A549 (cell line): ENCODE data around the gene ZNF346. TPM values are rescaled to one million over a fixed set of nuclear protein-coding genes. Genes with fewer than 3 reads are reported as not detected.
"Not testable (repeated sequence)": the region's sequence is repeated elsewhere in the genome, so short reads cannot be mapped to it uniquely, and the experiment has no call there.

Experiments used
- ATAC-seq, 2 experiments: fragments of 200-7000 bp in 1 of 2; fragments of >200 bp in 1 of 2; cut with Nextera tagmentation in 1 of 2; cut with Tn5 transposase in 1 of 2; 3 replicates each; pipeline versions ENCODE4 v1.8.0 to v1.9.1; 2018 to 2020; ENCODE audit warnings: mild to moderate bottlenecking in 1 of 2, moderate library complexity in 1 of 2
- CTCF ChIA-PET: fragments of 300-600 bp; sonication (Branson Sonifier 250); formaldehyde crosslinking; extraction: SDS; loops from one replicate; lab custom pipeline; 2021; ENCODE audit warnings: antibody characterized with exemption, inconsistent platforms; lab: Yijun Ruan, JAX
- POLR2A ChIA-PET: fragments of 350-600 bp; formaldehyde crosslinking; extraction: SDS; loops from one replicate; lab custom pipeline; 2021; ENCODE audit warnings: antibody characterized with exemption, inconsistent platforms; lab: Yijun Ruan, JAX
- DNase-seq, 2 experiments: peaks; one replicate each; pipeline versions ENCODE4 v3.0.0 to v3.0.0-alpha.2; 2011 to 2016; ENCODE audit warnings: low read depth in 1 of 2, low spot score in 1 of 2
- FAIRE-seq: peaks from 2 replicates; lab custom pipeline; 2011; peaks lifted over from hg19 to GRCh38; lab: Jason Lieb, UNC
- H3K27ac ChIP-seq, 2 experiments: fragments of >200 bp; sonication (Bioruptor Twin); formaldehyde crosslinking; 3 replicates each; pipeline ENCODE4 v1.5.1; 2016 to 2017
- H3K4me1 ChIP-seq: fragments of >200 bp; sonication (Bioruptor Twin); formaldehyde crosslinking; 3 replicates; pipeline ENCODE4 v1.6.1; 2016
- H3K4me2 ChIP-seq: fragments of >200 bp; sonication (Bioruptor Twin); formaldehyde crosslinking; 3 replicates; pipeline ENCODE4 v1.6.1; 2016
- H3K4me3 ChIP-seq: fragments of >200 bp; sonication (Bioruptor Twin); formaldehyde crosslinking; 3 replicates; pipeline ENCODE4 v1.5.1; 2016
- H3K9me3 ChIP-seq: fragments of >200 bp; sonication (Bioruptor Twin); formaldehyde crosslinking; 3 replicates; pipeline ENCODE4 v1.6.1; 2016
- BHLHE40 ChIP-seq: IDR thresholded peaks from 2 replicates; pipeline ENCODE4 v1.6.1; 2012; ENCODE audit warnings: low read depth, low read length, inconsistent platforms
- CEBPB ChIP-seq, 2 experiments: fragments of >200 bp in 1 of 2; sonication (Bioruptor Twin) in 1 of 2; formaldehyde crosslinking in 1 of 2; IDR thresholded peaks; 2 replicates each; pipeline ENCODE4 v1.6.1; 2012 to 2016
- CTCF ChIP-seq: fragments of >200 bp; sonication (Bioruptor Twin); formaldehyde crosslinking; IDR thresholded peaks from 3 replicates; pipeline ENCODE4 v1.5.1; 2016
- E2F6 ChIP-seq: IDR thresholded peaks from 2 replicates; pipeline ENCODE4 v1.6.1; 2012; ENCODE audit warnings: low read depth, borderline replicate concordance
- EHMT2 ChIP-seq: fragments of 200-600 bp; sonication (generic); IDR thresholded peaks from 2 replicates; pipeline ENCODE4 v1.6.1; 2016; ENCODE audit warnings: antibody characterized with exemption, low read depth, mild to moderate bottlenecking, moderate library complexity
- EP300 ChIP-seq, 2 experiments: fragments of >200 bp; sonication (Bioruptor Twin); formaldehyde crosslinking; IDR thresholded peaks; 2 replicates in 1 of 2; 3 replicates in 1 of 2; pipeline ENCODE4 v1.6.1; 2016 to 2017
- FOSL2 ChIP-seq, 2 experiments: fragments of 450-650 bp in 1 of 2; fragments of >200 bp in 1 of 2; sonication (Bioruptor Twin) in 1 of 2; formaldehyde crosslinking; IDR thresholded peaks; 2 replicates each; pipeline versions ENCODE4 v1.5.0 to v1.6.1; 2016 to 2020; ENCODE audit warnings: mild to moderate bottlenecking in 1 of 2, moderate library complexity in 1 of 2
- HDAC2 ChIP-seq: fragments of 200-600 bp; sonication (generic); IDR thresholded peaks from 2 replicates; pipeline ENCODE4 v1.6.1; 2016
- HOXA7 ChIP-seq: fragments of 250-450 bp; sonication (Bioruptor Pico); IDR thresholded peaks from 2 replicates; pipeline ENCODE4 v1.5.0; 2020; ENCODE audit warnings: mild to moderate bottlenecking, moderate library complexity
- HOXB13 ChIP-seq: fragments of 250-450 bp; sonication (Bioruptor Pico); IDR thresholded peaks from 2 replicates; pipeline ENCODE4 v1.5.0; 2020; ENCODE audit warnings: low read depth, mild to moderate bottlenecking, moderate library complexity
- HOXB5 ChIP-seq: fragments of 250-450 bp; sonication (Bioruptor Pico); IDR thresholded peaks from 2 replicates; pipeline ENCODE4 v1.5.0; 2020; ENCODE audit warnings: mild to moderate bottlenecking, moderate library complexity
- JUNB ChIP-seq: fragments of >200 bp; sonication (Bioruptor Twin); formaldehyde crosslinking; IDR thresholded peaks from 2 replicates; pipeline ENCODE4 v1.6.1; 2016
- MAX ChIP-seq: IDR thresholded peaks from 2 replicates; pipeline ENCODE4 v1.6.1; 2012
- MYC ChIP-seq: IDR thresholded peaks from 2 replicates; pipeline ENCODE4 v1.6.1; 2012; ENCODE audit warnings: mild to moderate bottlenecking, inconsistent platforms, low read length, improper control_type of control experiment, borderline replicate concordance
- NFE2L2 ChIP-seq: fragments of 150-350 bp; conservative IDR thresholded peaks from 2 replicates; pipeline ENCODE4 v1.6.1; 2014; ENCODE audit warnings: low read length
- PBX3 ChIP-seq: IDR thresholded peaks from 2 replicates; pipeline ENCODE4 v1.6.1; 2012
- POLR2AphosphoS2 ChIP-seq: conservative IDR thresholded peaks from 2 replicates; pipeline ENCODE4 v1.6.1; 2012; ENCODE audit warnings: low read length, improper control_type of control experiment, inconsistent platforms
- RARB ChIP-seq: fragments of 250-450 bp; sonication (Bioruptor Pico); IDR thresholded peaks from 2 replicates; pipeline ENCODE4 v1.8.0; 2021; ENCODE audit warnings: mild to moderate bottlenecking, moderate library complexity
- SREBF2 ChIP-seq: fragments of 450-650 bp; IDR thresholded peaks from 2 replicates; pipeline ENCODE4 v1.6.1; 2014; ENCODE audit warnings: mild to moderate bottlenecking, moderate library complexity
- TFCP2L1 ChIP-seq: fragments of 250-450 bp; sonication (Bioruptor Pico); IDR thresholded peaks from 2 replicates; pipeline ENCODE4 v1.5.0; 2021; ENCODE audit warnings: mild to moderate bottlenecking
- WGBS: methylation state at CpG from one replicate; pipeline ENCODE4 v1.1.6; 2017; ENCODE audit errors: missing lambda C conversion rate; 5-methylcytosine and 5-hydroxymethylcytosine counted together
- polyA plus RNA-seq, 4 experiments: library from polyadenylated mRNA; depleted of rRNA in 3 of 4; stranded (reverse); fragments of >200 nt; fragmentation: RNase III in 1 of 4; extraction: RNeasy Plus Mini Kit Qiagen cat#74134 plus additional on column Dnase treatment in 1 of 4; gene quantifications; 2 replicates in 3 of 4; 3 replicates in 1 of 4; pipeline ENCODE4 v1.2.3, GENCODE V29; 2011 to 2017
- TF ChIP-seq, protein P1 (sequence below): fragments of 150-350 bp; IDR thresholded peaks from 2 replicates; pipeline ENCODE4 v1.6.1; 2014; ENCODE audit warnings: low read depth, mild to moderate bottlenecking, low read length
- TF ChIP-seq, protein P2 (sequence below): fragments of 200-600 bp; sonication (generic); IDR thresholded peaks from 2 replicates; pipeline ENCODE4 v1.6.1; 2016; ENCODE audit warnings: antibody characterized with exemption, mild to moderate bottlenecking, moderate library complexity

The ZNF346 gene
- polyA plus RNA-seq, 2 of the 4 experiments (the other 2 are of a cell fraction), result 13.5 to 14.1 TPM

DNA sequence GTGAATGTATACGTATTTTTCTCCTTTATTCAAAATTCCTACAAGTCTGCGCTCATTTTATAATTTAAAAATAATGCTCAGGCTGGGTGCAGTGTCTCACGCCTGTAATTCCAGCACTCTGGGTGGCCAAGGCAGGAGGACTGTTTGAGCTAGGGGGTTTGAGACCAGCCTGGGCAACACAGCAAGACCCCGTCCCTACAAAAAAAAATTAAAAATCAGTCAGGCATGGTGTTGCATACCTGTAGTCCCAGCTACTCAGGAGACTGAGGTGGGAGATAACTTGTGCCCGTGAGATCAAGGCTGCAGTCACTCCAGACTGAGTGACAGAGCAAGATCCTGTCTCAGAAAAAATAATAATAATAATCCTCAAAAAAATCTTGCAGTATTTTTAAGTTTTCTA is 23.7 kb upstream of the ZNF346 start:
- WGBS, result 97% methylated on average over 5 of the region's 5 CpGs
- H3K4me1 ChIP-seq, result peaks cover 21% of the 10 kb centered on the region
- ATAC-seq (no peak), FAIRE-seq (no peak), DNase-seq (no peak)
- H3K4me2 ChIP-seq, result no peak overlapping the region
- no peak overlapping the region for H3K27ac ChIP-seq
- TF ChIP-seq CEBPB (IDR thresholded peaks at IDR 0.05) (no peak), NFE2L2 (no peak), FOSL2 (IDR thresholded peaks at IDR 0.05) (no peak), FOSL2 (CRISPR knock-in tag; IDR thresholded peaks at IDR 0.05) (no peak), CTCF (no peak), RARB (CRISPR knock-in tag) (no peak), HDAC2 (no peak)
- POLR2A ChIA-PET, result no interaction called here
- CTCF ChIA-PET, result interaction anchor here (1.3 kb wide), 1 partner anchor 39 kb away, joined by 3 read pairs; no protein-coding TSS in a partner anchor
- H3K9me3 ChIP-seq, result peaks cover 7% of the 10 kb centered on the region; the same call in 2 of the 3 replicates
- H3K4me3 ChIP-seq, result no peak overlapping the region

- H3K4me3 ChIP-seq, H3K27ac ChIP-seq, H3K9me3 ChIP-seq, H3K4me2 ChIP-seq, FAIRE-seq, DNase-seq, ATAC-seq, POLR2A ChIA-PET: not testable (repeated sequence)
- peaks cover 28% of the 10 kb centered on the region for H3K4me1 ChIP-seq
- CTCF ChIA-PET, result interaction anchor here (1.3 kb wide), 1 partner anchor 40 kb away, joined by 3 read pairs; no protein-coding TSS in a partner anchor
Measured at GRCh38 chr5:176999526-176999925, 23.0 kb upstream of the ZNF346 start.

DNA sequence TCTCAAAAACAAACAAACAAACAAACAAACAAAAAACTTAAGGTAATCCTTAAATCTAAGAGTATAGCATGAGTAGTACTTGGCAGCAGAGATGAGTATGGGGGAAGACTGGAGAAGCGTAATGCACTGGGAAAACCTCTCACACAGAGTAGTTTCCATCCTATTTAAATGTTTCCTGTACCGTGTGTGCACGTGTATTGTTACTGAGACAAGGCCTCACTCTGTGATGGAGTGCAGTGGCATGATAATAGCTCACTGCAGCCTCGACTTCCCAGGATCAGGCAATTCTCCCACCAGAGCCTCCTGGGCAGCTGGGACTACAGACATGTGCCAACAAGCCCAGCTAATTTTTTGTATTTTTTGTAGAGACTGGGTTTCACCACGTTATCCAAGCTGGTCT is 18.8 kb upstream of the ZNF346 start:
- no peak overlapping the region for H3K4me3 ChIP-seq
- no peaks in the 10 kb centered on the region for H3K9me3 ChIP-seq
- POLR2A ChIA-PET, result no interaction called here
- peak overlapping the region; percentile 90 for H3K4me2 ChIP-seq
- WGBS, result 94% methylated on average over 5 of the region's 5 CpGs
- FAIRE-seq, result no peak
- DNase-seq, result no peak
- ATAC-seq, result no peak
- H3K27ac ChIP-seq, result no peak overlapping the region
- peaks cover 20% of the 10 kb centered on the region for H3K4me1 ChIP-seq
- no peak for TF ChIP-seq SREBF2
- TF ChIP-seq TFCP2L1, result no peak
- TF ChIP-seq, protein P1, sequence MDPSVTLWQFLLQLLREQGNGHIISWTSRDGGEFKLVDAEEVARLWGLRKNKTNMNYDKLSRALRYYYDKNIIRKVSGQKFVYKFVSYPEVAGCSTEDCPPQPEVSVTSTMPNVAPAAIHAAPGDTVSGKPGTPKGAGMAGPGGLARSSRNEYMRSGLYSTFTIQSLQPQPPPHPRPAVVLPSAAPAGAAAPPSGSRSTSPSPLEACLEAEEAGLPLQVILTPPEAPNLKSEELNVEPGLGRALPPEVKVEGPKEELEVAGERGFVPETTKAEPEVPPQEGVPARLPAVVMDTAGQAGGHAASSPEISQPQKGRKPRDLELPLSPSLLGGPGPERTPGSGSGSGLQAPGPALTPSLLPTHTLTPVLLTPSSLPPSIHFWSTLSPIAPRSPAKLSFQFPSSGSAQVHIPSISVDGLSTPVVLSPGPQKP, result no peak
- TF ChIP-seq JUNB, result no peak
- no peak for TF ChIP-seq POLR2AphosphoS2
- TF ChIP-seq EHMT2, result no peak
- TF ChIP-seq EP300 (IDR thresholded peaks at IDR 0.05), result no peak
- TF ChIP-seq HDAC2, result no peak
- no peak for TF ChIP-seq E2F6
- no peak for TF ChIP-seq PBX3
- TF ChIP-seq HOXB13 (CRISPR knock-in tag), result no peak
- TF ChIP-seq MYC, result no peak
- no peak for TF ChIP-seq HOXA7 (CRISPR knock-in tag)
- TF ChIP-seq BHLHE40, result no peak
- no peak for TF ChIP-seq HOXB5
- no peak for TF ChIP-seq MAX
- TF ChIP-seq, protein P2, sequence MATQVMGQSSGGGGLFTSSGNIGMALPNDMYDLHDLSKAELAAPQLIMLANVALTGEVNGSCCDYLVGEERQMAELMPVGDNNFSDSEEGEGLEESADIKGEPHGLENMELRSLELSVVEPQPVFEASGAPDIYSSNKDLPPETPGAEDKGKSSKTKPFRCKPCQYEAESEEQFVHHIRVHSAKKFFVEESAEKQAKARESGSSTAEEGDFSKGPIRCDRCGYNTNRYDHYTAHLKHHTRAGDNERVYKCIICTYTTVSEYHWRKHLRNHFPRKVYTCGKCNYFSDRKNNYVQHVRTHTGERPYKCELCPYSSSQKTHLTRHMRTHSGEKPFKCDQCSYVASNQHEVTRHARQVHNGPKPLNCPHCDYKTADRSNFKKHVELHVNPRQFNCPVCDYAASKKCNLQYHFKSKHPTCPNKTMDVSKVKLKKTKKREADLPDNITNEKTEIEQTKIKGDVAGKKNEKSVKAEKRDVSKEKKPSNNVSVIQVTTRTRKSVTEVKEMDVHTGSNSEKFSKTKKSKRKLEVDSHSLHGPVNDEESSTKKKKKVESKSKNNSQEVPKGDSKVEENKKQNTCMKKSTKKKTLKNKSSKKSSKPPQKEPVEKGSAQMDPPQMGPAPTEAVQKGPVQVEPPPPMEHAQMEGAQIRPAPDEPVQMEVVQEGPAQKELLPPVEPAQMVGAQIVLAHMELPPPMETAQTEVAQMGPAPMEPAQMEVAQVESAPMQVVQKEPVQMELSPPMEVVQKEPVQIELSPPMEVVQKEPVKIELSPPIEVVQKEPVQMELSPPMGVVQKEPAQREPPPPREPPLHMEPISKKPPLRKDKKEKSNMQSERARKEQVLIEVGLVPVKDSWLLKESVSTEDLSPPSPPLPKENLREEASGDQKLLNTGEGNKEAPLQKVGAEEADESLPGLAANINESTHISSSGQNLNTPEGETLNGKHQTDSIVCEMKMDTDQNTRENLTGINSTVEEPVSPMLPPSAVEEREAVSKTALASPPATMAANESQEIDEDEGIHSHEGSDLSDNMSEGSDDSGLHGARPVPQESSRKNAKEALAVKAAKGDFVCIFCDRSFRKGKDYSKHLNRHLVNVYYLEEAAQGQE, result no peak
- CTCF ChIA-PET, result interaction anchor here (1.1 to 1.2 kb wide), 2 partner anchors 9 to 12 kb away, joined by 3 to 4 read pairs; no protein-coding TSS in a partner anchor
